ENCODE data around the gene KDM6A.

DNA sequence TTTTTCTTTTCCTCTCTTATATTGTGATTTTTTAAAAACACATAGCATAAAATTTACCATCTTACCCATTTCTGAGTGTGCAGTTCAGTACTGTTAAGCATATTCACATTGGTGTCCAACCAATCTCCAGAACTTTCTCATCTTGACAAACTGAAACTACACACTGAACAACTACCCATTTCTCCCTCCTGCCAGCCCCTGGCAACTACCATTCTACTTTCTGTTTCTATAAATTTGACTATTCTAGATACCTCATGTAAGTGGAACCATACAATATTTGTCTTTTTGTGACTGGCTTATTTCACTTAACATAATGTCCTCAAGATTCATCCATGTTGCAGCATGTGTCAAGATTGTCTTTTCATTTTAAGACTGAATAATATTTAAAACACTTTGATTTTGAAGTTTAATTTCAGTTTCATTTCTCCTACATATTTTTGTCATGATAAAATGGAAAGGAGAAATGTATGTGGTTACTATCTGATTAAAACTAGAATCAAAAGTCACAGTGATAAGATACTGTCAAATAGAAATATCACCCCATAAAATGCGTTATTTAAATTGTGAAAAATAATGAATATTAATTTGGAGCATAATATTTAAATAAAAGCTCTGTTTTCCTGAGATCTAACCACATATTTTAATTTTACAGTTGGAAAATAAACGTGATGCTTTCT, 204.9 kb downstream of the KDM6A start:
- TF ChIP-seq, protein P1, sequence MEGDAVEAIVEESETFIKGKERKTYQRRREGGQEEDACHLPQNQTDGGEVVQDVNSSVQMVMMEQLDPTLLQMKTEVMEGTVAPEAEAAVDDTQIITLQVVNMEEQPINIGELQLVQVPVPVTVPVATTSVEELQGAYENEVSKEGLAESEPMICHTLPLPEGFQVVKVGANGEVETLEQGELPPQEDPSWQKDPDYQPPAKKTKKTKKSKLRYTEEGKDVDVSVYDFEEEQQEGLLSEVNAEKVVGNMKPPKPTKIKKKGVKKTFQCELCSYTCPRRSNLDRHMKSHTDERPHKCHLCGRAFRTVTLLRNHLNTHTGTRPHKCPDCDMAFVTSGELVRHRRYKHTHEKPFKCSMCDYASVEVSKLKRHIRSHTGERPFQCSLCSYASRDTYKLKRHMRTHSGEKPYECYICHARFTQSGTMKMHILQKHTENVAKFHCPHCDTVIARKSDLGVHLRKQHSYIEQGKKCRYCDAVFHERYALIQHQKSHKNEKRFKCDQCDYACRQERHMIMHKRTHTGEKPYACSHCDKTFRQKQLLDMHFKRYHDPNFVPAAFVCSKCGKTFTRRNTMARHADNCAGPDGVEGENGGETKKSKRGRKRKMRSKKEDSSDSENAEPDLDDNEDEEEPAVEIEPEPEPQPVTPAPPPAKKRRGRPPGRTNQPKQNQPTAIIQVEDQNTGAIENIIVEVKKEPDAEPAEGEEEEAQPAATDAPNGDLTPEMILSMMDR (IDR thresholded peaks at IDR 0.05), result no peak
- TF ChIP-seq POLR2A (IDR thresholded peaks at IDR 0.05) (no peak), EP300 (IDR thresholded peaks at IDR 0.05) (no peak)
